ENCODE measurements around the gene RFX2. TPM values are rescaled to one million over a fixed set of nuclear protein-coding genes. Genes with fewer than 3 reads are reported as not detected.
A peak's percentile ranks its signal among the peaks of the same experiment; 100 is the strongest.
"Not testable (repeated sequence)": the region's sequence is repeated elsewhere in the genome, so short reads cannot be mapped to it uniquely, and the experiment has no call there.

The RFX2 gene
- total and polyA plus RNA-seq, 2 experiments from 2014 or later = 2.3 to 4.9 TPM

GRCh38 chr19:6109947-6110346, 353 bp downstream of the RFX2 start:
- no peaks in the 10 kb centered on the region for H3K9me3 ChIP-seq (ENCODE audit: low read depth)
- peak overlapping the region; percentile 97 for H3K4me2 ChIP-seq
- peak overlapping the region; percentile 43 for H2AFZ ChIP-seq
- H3K9me2 ChIP-seq (replicated peaks; ENCODE audit: insufficient read depth) = no peaks in the 10 kb centered on the region
- no peaks in the 10 kb centered on the region for H3K79me2 ChIP-seq
- peaks cover 5% of the 10 kb centered on the region for H3K27me3 ChIP-seq
- H3K4me1 ChIP-seq (ENCODE audit: insufficient read depth) = peaks cover 7% of the 10 kb centered on the region
- H3K4me3 ChIP-seq = peak overlapping the region; percentile 48
- H3K36me3 ChIP-seq (replicated peaks; ENCODE audit: insufficient read depth, low read depth) = no peaks in the 10 kb centered on the region
- no peak overlapping the region for H3K27ac ChIP-seq
- TF ChIP-seq EZH2 (IDR thresholded peaks at IDR 0.05; ENCODE audit: borderline replicate concordance) (no peak), CTCF (IDR thresholded peaks at IDR 0.05; ENCODE audit: poor library complexity) (no peak), EZH2phosphoT487 (IDR thresholded peaks at IDR 0.05; ENCODE audit: low read depth, severe bottlenecking, unreplicated experiment) (no peak)
- no peak for DNase-seq (ENCODE audit: low spot score)
- 4% methylated on average over 23 of the region's 38 CpGs for WGBS (ENCODE audit: low lambda C conversion rate, missing lambda C conversion rate)
- H4K20me1 ChIP-seq (ENCODE audit: insufficient read depth, poor library complexity, severe bottlenecking) = no peaks in the 10 kb centered on the region

GRCh38 chr19:6108721-6109633, 1.3 kb downstream of the RFX2 start:
- peak overlapping the region; percentile 62 for H3K4me3 ChIP-seq
- H4K20me1 ChIP-seq (ENCODE audit: insufficient read depth, poor library complexity, severe bottlenecking) = no peaks in the 10 kb centered on the region
- DNase-seq (ENCODE audit: low spot score) = peak; percentile 57
- peak overlapping the region; percentile 97 for H3K4me2 ChIP-seq
- TF ChIP-seq EZH2 (IDR thresholded peaks at IDR 0.05; ENCODE audit: borderline replicate concordance) (no peak), CTCF (IDR thresholded peaks at IDR 0.05; ENCODE audit: poor library complexity) (no peak), EZH2phosphoT487 (IDR thresholded peaks at IDR 0.05; ENCODE audit: low read depth, severe bottlenecking, unreplicated experiment) (no peak)
- H3K9me3 ChIP-seq (ENCODE audit: low read depth) = no peaks in the 10 kb centered on the region
- peaks cover 5% of the 10 kb centered on the region for H3K27me3 ChIP-seq
- H3K4me1 ChIP-seq (ENCODE audit: insufficient read depth) = peaks cover 7% of the 10 kb centered on the region
- no peaks in the 10 kb centered on the region for H3K36me3 ChIP-seq (replicated peaks; ENCODE audit: insufficient read depth, low read depth)
- H3K9me2 ChIP-seq (replicated peaks; ENCODE audit: insufficient read depth) = no peaks in the 10 kb centered on the region
- 5% methylated on average over 42 of the region's 47 CpGs for WGBS (ENCODE audit: low lambda C conversion rate, missing lambda C conversion rate)
- no peaks in the 10 kb centered on the region for H3K79me2 ChIP-seq
- H3K27ac ChIP-seq = no peak overlapping the region
- peak overlapping the region; percentile 75 for H2AFZ ChIP-seq

- not testable (repeated sequence) for H3K4me2 ChIP-seq; H4K20me1 ChIP-seq (ENCODE audit: insufficient read depth, poor library complexity, severe bottlenecking); H3K36me3 ChIP-seq (replicated peaks; ENCODE audit: insufficient read depth, low read depth); H3K4me3 ChIP-seq; H3K79me2 ChIP-seq; H2AFZ ChIP-seq; H3K9me2 ChIP-seq (replicated peaks; ENCODE audit: insufficient read depth); H3K27ac ChIP-seq; H3K27me3 ChIP-seq; DNase-seq (ENCODE audit: low spot score); H3K9me3 ChIP-seq (ENCODE audit: low read depth)
- H3K4me1 ChIP-seq (ENCODE audit: insufficient read depth) = peaks cover 12% of the 10 kb centered on the region
- 88% methylated on average over 15 of the region's 15 CpGs for WGBS (ENCODE audit: low lambda C conversion rate, missing lambda C conversion rate)
These were observed 3.5 kb downstream of the RFX2 start for GRCh38 chr19:6106643-6107294.

- Histone ChIP-seq H3K4me2 (no peak overlapping the region), H3K27me3 (peaks cover 5% of the 10 kb centered on the region), H4K20me1 (ENCODE audit: insufficient read depth, poor library complexity, severe bottlenecking) (no peaks in the 10 kb centered on the region), H3K4me1 (ENCODE audit: insufficient read depth) (peaks cover 12% of the 10 kb centered on the region), H3K79me2 (no peaks in the 10 kb centered on the region), H3K27ac (no peak overlapping the region), H3K36me3 (replicated peaks; ENCODE audit: insufficient read depth, low read depth) (no peaks in the 10 kb centered on the region), H2AFZ (no peak overlapping the region), H3K4me3 (no peak overlapping the region), H3K9me2 (replicated peaks; ENCODE audit: insufficient read depth) (no peaks in the 10 kb centered on the region), H3K9me3 (ENCODE audit: low read depth) (no peaks in the 10 kb centered on the region)
- WGBS (ENCODE audit: low lambda C conversion rate, missing lambda C conversion rate) = 95% methylated on average over 11 of the region's 11 CpGs
- TF ChIP-seq CTCF (IDR thresholded peaks at IDR 0.05; ENCODE audit: poor library complexity) = no peak
- no peak for TF ChIP-seq EZH2 (IDR thresholded peaks at IDR 0.05; ENCODE audit: borderline replicate concordance)
- no peak for TF ChIP-seq EZH2phosphoT487 (IDR thresholded peaks at IDR 0.05; ENCODE audit: low read depth, severe bottlenecking, unreplicated experiment)
- no peak for DNase-seq (ENCODE audit: low spot score)
These were observed 4.9 kb downstream of the RFX2 start for GRCh38 chr19:6105444-6105843.
